Effector memory CD4-positive, alpha-beta T cell (primary cell): ENCODE results near the gene REEP1.

Source experiments
- DNase-seq, 3 donors: peaks; one replicate each; pipeline ENCODE4 v3.0.0-alpha.2; 2020
- H3K27ac ChIP-seq: 2 replicates; pipeline ENCODE4 v1.7.0; 2013; ENCODE audit warnings: mild to moderate bottlenecking, low read length, moderate library complexity; ENCODE audit not compliant: insufficient read depth, poor library complexity, severe bottlenecking
- H3K27me3 ChIP-seq: replicated peaks from 2 replicates; pipeline ENCODE4 v1.7.0; 2013; ENCODE audit warnings: mild to moderate bottlenecking, low read length; ENCODE audit not compliant: insufficient read depth, control insufficient read depth, poor library complexity, severe bottlenecking
- H3K36me3 ChIP-seq: 2 replicates; pipeline ENCODE4 v1.7.0; 2013; ENCODE audit warnings: mild to moderate bottlenecking, low read length, moderate library complexity; ENCODE audit not compliant: control insufficient read depth, insufficient read depth
- H3K4me1 ChIP-seq: 2 replicates; pipeline ENCODE4 v1.7.0; 2013; ENCODE audit warnings: low read length, mild to moderate bottlenecking; ENCODE audit not compliant: control insufficient read depth, insufficient read depth, poor library complexity, severe bottlenecking
- H3K4me3 ChIP-seq: 2 replicates; pipeline ENCODE4 v1.7.0; 2013; ENCODE audit warnings: low read length, low read depth, mild to moderate bottlenecking; ENCODE audit not compliant: insufficient read depth, poor library complexity, severe bottlenecking
- H3K9me3 ChIP-seq: 2 replicates; pipeline ENCODE4 v1.7.0; 2013; ENCODE audit warnings: mild to moderate bottlenecking, low read length, moderate library complexity; ENCODE audit not compliant: control insufficient read depth

Gene REEP1

GRCh38 chr2:86238354-86238753, 99.1 kb downstream of the REEP1 start:
- H3K27me3 ChIP-seq: no peaks in the 10 kb centered on the region

GRCh38 chr2:86237172-86237571, 100.3 kb downstream of the REEP1 start:
- no peak overlapping the region for H3K27ac ChIP-seq
- H3K4me3 ChIP-seq: no peak overlapping the region
- no peak for DNase-seq
- no peaks in the 10 kb centered on the region for H3K36me3 ChIP-seq
- H3K4me1 ChIP-seq: no peaks in the 10 kb centered on the region
- no peaks in the 10 kb centered on the region for H3K9me3 ChIP-seq
- no peaks in the 10 kb centered on the region for H3K27me3 ChIP-seq

More at GRCh38 chr2:86238354-86238753, 99.1 kb downstream of the REEP1 start:
- H3K36me3 ChIP-seq: no peaks in the 10 kb centered on the region
- H3K4me3 ChIP-seq: no peak overlapping the region
- DNase-seq: no peak
- no peak overlapping the region for H3K27ac ChIP-seq
- H3K4me1 ChIP-seq: no peaks in the 10 kb centered on the region
- no peaks in the 10 kb centered on the region for H3K9me3 ChIP-seq

- Histone ChIP-seq H3K27ac (no peak overlapping the region), H3K36me3 (no peaks in the 10 kb centered on the region), H3K9me3 (no peaks in the 10 kb centered on the region), H3K27me3 (no peaks in the 10 kb centered on the region), H3K4me1 (no peaks in the 10 kb centered on the region), H3K4me3 (no peak overlapping the region)
- DNase-seq: no peak
Measured at GRCh38 chr2:86235196-86235980, 102.0 kb downstream of the REEP1 start.

- Histone ChIP-seq H3K4me1 (no peaks in the 10 kb centered on the region), H3K4me3 (no peak overlapping the region), H3K36me3 (no peaks in the 10 kb centered on the region), H3K27ac (no peak overlapping the region), H3K27me3 (no peaks in the 10 kb centered on the region), H3K9me3 (no peaks in the 10 kb centered on the region)
- no peak for DNase-seq
Measured at GRCh38 chr2:86234563-86235131, 102.8 kb downstream of the REEP1 start.

- Histone ChIP-seq H3K9me3 (no peaks in the 10 kb centered on the region), H3K27me3 (no peaks in the 10 kb centered on the region), H3K4me1 (no peaks in the 10 kb centered on the region), H3K27ac (no peak overlapping the region), H3K36me3 (no peaks in the 10 kb centered on the region), H3K4me3 (no peak overlapping the region)
- DNase-seq: no peak
Measured at GRCh38 chr2:86233436-86233835, 104.0 kb downstream of the REEP1 start.

- no peak for DNase-seq
- Histone ChIP-seq H3K9me3 (no peaks in the 10 kb centered on the region), H3K4me1 (no peaks in the 10 kb centered on the region), H3K27me3 (no peaks in the 10 kb centered on the region), H3K36me3 (no peaks in the 10 kb centered on the region), H3K4me3 (no peak overlapping the region), H3K27ac (no peak overlapping the region)
Measured at GRCh38 chr2:86232910-86233309, 104.5 kb downstream of the REEP1 start.

GRCh38 chr2:86232373-86232784, 105.0 kb downstream of the REEP1 start:
- Histone ChIP-seq H3K4me3 (no peak overlapping the region), H3K36me3 (no peaks in the 10 kb centered on the region), H3K9me3 (no peaks in the 10 kb centered on the region), H3K27me3 (no peaks in the 10 kb centered on the region), H3K4me1 (no peaks in the 10 kb centered on the region), H3K27ac (no peak overlapping the region)
- no peak for DNase-seq

GRCh38 chr2:86231680-86232372, 105.6 kb downstream of the REEP1 start:
- Histone ChIP-seq H3K9me3 (no peaks in the 10 kb centered on the region), H3K27me3 (no peaks in the 10 kb centered on the region), H3K4me1 (no peaks in the 10 kb centered on the region), H3K4me3 (no peak overlapping the region), H3K27ac (no peak overlapping the region), H3K36me3 (no peaks in the 10 kb centered on the region)
- DNase-seq: no peak

GRCh38 chr2:86230961-86231360, 106.5 kb downstream of the REEP1 start:
- H3K27me3 ChIP-seq: no peaks in the 10 kb centered on the region
- no peaks in the 10 kb centered on the region for H3K36me3 ChIP-seq
- H3K4me1 ChIP-seq: no peaks in the 10 kb centered on the region
- no peak overlapping the region for H3K4me3 ChIP-seq
- H3K9me3 ChIP-seq: no peaks in the 10 kb centered on the region
- no peak for DNase-seq
- no peak overlapping the region for H3K27ac ChIP-seq

GRCh38 chr2:86229221-86229620, 108.2 kb downstream of the REEP1 start:
- Histone ChIP-seq H3K9me3 (no peaks in the 10 kb centered on the region), H3K27me3 (no peaks in the 10 kb centered on the region), H3K4me1 (peaks cover 4% of the 10 kb centered on the region), H3K27ac (no peak overlapping the region), H3K4me3 (no peak overlapping the region), H3K36me3 (no peaks in the 10 kb centered on the region)
- DNase-seq: no peak
